Stimulated activated CD8-positive, alpha-beta memory T cell treated with anti-CD3 and anti-CD28 coated beads, Interleukin-4, amount 100 ng/mL, for 48 hours (primary cell): ENCODE data around the gene KLHDC4.
A peak's percentile ranks its signal among the peaks of the same experiment; 100 is the strongest.
"Not testable (repeated sequence)": the region's sequence is repeated elsewhere in the genome, so short reads cannot be mapped to it uniquely, and the experiment has no call there.

Experiments
- DNase-seq: peaks from one replicate; pipeline ENCODE4 v3.0.0-alpha.2; 2020

Gene KLHDC4

DNA sequence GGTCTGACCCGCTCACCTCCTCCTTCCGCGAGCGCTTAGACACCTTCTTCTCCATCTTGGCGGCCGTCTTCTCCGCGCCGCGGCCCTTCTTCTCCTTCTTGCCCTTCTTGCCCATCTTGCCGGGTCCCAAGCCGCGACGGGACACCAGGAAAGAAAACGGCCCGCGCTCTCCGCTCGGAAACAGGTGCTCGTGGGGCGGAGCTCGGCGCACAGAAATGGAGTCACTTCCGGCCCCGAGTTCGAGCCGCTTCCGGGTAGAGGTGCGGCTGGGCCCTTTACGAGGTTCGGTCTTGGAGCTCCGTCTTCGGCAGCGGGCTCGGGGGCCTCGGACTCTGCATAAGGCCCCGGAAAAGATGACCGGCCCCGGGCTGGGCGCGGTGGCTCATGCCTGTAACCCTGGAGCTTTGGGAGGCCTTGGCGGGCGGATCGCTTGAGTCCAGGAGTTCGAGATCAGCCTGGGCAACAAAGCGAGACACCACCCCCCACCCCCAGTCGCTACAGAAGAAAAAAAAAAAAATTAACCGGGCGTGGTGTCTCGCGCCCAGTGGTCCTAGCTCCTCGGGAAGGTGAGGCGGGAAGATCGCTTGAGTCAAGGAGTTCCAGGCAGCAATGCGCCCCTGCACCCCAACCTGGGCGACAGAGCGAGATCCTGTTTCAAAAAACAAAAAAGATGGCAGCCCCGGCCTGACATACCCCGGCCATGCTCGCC lies at the start of gene KLHDC4:
Gene KLHDC4 (minus strand): TSS at position 211 of the 709 bp plus-strand sequence. CDS start 96 bp downstream, at position 115.
- peak; percentile 94 for DNase-seq

DNA sequence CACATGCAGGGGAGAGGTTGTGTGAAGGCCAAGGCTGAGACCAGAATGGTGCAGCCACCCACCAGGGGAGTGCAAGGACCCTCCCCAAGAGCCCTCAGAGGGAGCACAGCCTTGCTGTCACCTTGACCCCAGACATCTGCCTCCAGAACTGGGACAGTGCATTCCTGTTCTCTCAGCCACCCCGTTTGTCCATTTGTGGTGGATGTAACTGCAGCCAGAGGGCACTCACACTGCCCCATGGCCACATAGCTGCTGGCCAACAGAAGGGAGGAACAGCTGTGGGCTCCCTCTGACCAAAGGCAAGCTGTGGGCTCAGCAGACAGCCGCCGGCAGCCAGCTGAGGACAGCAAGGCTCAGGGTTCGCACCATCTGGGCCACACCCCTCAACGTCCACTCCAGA lies 49.8 kb upstream of the KLHDC4 start:
- no peak for DNase-seq

DNA sequence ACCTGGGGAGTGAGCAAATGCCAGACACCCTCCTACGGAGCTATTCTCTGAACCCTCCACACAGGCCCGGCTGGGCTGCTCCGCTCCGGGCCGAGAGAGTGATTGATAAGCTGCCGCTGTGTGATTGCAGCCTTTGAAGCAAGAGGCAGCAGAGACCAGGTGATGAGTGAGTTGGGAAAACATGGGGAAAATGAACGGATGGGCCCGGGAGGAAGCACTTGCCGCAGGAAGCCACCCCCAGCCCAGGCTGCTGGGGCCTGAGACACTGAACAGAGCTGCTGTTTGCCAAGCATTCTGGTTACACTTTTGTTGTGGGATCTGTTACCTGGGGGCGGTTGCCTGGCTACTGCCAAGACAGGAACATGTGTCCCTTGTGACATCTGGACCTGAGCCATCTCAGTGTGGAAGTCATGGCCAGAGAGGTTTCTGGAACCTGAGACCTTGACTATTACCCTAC lies 46.4 kb upstream of the KLHDC4 start:
- DNase-seq = no peak

- not testable (repeated sequence) for DNase-seq
These were observed 45.7 kb upstream of the KLHDC4 start for GRCh38 chr16:87811454-87811853.

DNA sequence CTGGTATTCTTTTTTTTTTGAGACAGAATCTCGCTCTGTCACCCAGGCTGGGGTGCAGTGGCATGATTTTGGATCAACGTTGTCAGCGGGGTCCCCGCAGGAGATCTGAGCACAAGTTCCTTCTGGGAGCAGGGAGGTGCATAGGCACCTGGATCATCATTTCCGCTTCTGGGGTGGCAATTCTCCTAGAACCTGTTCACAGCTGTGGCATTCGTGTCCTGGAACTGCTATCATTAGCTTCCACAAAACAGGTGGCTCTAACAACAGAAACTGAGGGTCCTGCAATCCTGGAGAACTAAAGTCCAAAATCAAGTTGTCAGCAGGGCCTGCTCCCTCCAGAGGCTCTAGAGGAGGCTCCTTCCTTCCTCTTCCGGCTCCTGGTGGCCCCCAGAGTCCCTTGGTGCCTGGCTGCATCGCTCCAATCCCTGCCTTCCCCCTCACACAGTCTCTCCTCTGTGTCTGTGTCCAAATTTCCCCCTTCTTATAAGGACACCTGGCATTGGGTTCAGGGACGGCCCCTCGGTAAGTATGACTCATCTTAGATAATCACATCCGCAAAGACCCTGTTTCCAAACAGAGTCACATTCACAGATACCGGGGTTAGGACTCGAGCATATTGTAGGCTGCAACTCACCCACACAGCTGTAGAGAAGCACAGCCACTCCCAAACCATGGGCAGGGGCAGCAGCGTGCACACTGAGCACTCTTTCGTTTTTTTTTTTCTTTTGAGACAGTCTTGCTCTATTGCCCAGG lies 43.5 kb upstream of the KLHDC4 start:
- no peak for DNase-seq

- DNase-seq = no peak
These were observed 42.3 kb upstream of the KLHDC4 start for GRCh38 chr16:87808108-87808507.

GRCh38 chr16:87806641-87807546 lies 41.1 kb upstream of the KLHDC4 start:
- peak; percentile 73 for DNase-seq

DNA sequence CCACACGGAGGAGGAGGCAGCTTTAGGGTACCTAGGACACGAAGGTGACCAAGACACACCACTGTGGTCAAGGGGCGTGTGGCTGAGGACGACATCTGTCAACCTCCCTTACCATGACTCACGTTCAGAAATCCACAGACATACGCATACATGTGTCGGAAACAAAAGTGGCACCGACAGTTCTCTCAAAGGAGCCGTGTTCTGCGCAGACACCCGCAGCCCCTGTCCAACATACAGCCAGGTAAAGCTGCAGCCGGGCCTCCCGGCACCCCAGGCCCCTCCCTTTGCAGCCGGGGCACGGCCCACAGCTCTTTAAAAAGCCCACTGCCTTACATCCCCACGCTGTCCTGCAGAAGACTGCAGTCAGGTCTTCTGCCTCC lies 40.5 kb upstream of the KLHDC4 start:
- DNase-seq = peak; percentile 59

GRCh38 chr16:87803385-87803784 lies 37.6 kb upstream of the KLHDC4 start:
- no peak for DNase-seq

DNA sequence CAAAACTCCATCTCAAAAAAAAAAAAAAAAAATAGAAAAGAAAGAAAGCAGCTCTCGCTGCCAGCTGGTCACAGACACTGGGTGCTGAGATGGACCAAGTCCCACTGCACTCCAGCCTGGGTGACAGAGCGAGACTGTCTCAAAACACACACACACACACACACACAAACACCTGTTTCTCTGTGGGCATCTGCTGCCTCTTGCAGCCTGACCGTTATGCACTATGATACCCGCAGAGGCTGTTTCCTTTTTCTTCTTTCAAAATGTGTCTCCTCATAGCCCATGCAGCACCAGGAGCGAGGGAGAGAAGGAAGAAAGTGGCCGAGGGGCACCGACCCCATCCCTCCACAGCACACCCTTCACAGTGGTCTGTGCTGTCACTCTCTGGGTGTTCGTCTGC lies 36.9 kb upstream of the KLHDC4 start:
- no peak for DNase-seq

- DNase-seq = no peak
These were observed 36.0 kb upstream of the KLHDC4 start for GRCh38 chr16:87801679-87802259.

DNA sequence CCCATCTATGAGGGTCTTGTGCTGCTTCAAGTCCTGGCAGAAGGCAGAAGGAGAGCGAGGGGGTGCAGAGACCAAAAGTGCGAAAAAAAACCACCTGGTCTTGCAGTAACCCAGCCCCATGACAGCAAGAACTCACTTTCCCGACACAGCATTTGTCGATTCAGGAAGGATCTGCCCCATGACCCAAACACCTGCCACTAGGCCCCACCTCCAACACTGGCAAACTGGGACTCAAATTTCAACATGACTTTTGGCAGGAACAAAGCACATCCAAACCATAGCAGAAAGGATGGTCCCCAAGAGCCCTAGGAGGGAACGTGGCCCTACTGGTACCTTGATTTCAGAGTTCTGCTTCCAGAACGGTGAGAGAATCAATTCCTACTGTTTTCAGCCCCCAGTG lies 34.7 kb upstream of the KLHDC4 start:
- DNase-seq = no peak

GRCh38 chr16:87795336-87795735 lies 29.6 kb upstream of the KLHDC4 start:
- DNase-seq = no peak

DNA sequence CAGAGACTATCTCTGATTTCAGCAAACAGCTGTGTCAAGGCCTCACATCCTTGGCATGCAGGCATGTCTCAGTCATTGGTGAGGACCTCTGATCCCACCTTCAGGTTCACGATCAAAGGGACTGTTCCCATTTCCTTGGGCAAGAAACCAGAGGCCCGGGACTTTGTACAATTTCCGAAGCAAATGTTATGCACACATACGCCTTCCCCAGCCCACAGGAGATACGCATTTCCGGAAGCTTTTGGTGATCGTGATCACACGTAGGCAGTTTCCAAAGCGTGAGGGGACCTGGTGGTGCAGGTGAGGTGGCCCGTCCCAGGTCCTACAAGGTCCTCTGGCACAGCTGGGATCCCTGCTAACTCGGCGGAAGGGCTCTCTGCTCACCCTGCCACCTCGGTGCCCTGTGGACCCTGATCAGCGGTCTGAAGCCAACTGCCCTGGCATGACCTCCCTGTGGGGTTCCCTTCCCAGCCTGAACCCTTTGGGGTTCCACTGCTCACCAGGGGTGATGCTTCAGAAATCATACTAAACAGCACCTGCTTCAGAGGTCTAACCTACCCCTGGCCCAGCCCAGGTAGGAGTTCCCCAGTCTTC lies 28.8 kb upstream of the KLHDC4 start:
- DNase-seq = no peak

GRCh38 chr16:87792205-87792565 lies 26.4 kb upstream of the KLHDC4 start:
- no peak for DNase-seq

DNA sequence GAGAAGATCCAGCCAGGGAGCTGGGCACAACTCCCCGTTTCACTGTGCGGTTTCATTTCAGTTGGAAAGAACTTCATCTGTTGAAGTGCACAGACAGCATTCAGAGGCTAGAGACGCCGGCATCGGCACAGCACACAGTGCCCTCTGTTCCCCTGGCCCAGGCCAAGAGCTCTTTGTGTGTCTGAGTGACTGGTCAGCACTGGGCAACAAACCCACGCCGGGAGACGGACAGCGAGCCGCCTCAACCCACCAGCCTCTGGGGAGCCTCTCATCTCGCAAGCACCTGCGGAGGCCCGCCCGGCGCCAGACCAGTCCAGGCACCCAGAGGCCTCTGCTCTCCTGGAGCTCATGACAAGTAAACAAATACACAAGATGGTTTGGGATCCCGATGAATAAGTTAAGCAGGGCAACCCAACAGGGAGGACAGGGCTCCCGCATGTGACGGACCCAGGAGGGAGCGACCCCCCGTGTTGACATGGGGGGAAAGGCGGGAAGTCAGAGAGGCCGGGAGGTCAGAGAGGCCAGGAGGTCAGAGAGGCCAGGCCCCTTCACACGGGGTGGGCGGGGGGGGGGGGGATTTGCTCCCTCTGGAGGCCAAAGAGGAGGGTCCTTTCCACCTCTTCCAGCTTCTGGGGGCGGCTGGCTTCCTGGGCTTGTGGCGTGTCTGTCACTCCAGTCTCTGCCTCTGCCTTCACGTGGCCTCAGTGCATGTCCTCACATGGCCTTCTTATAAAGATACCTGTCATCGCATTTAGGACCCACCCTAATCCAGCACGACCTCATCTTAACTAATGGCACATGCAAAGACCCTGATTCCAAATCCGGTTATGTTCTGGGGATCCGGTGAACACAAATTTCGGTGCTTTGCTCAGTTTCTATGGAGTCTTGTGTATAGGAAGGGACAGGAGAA lies 25.8 kb upstream of the KLHDC4 start:
- DNase-seq = no peak

DNA sequence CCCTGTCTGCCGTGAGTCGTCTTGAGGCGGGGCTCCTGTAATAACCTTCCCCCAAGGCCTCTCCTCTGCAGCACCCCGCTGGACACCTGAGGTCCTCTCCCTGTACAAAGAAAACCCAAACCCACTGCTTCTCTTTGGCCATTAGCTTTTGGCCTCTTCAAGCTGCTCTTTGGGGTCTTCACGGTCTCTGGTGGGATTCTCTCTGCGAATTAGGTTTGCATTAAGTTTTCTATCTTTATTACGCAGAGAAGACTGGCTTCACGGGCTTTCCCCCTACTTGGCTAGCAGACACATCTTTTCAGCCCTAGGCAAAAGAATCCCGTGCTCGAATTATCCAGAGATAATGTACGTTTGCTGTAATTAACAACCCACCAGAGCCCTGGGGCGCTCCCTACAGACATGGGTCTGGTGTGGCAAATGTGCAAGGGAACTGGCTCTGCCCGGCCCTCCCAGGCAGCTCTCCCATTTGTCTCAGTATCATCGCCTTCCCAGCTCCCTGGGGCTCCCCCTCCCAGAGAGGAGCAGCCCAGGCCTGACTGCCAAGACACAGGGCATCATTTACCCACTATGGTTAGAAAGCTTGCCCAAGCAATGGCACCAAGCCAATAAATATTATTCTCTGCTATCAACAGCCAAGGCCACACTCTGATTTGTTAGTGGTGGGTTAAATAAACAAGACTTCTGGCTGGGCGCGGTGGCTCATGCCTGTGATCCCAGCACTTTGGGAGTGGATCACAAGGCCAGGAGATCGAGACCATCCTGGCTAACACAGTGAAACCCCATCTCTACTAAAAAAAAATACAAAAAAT lies 24.7 kb upstream of the KLHDC4 start:
- DNase-seq = no peak

DNA sequence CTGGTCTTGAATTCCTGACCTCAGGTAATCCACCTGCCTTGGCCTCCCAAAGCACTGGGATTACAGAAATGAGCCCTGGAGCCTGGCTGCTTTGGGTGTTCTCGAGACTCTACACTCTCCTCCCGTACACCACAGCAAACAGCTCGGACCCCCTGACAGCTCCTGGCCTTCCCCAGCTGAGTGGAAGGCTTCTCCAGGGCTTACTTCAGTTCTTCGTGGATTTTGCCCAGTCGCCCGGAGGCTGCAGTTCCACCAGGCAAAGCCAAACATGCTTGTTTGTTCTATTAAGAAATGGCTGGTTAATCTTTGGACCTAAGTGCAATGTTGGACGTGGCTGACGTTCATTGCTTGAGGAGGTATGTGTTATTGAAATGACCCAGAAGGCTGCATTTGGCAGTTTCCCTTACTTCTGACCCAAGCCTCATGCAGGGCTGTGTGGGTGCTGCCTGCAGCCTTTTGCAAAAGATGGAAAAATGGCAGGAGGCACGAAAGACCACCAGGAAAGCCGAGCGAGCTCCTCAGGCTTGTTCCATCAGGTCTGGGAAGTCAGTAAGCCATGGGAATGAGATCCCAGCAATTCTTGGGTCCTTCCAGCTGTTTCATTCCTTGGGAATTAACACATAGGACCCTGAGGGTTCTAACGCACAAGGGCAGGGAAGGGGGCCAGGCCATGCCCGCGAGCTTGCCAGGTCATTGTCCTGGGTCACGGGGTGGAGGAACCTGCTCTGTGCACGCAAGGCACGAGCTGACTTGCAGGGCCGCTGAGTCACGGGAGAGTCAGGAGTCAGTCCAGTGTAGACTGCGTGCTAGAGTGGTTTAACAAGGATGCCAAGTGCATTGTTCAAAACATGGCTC lies 23.9 kb upstream of the KLHDC4 start:
- no peak for DNase-seq

GRCh38 chr16:87788730-87789436 lies 23.1 kb upstream of the KLHDC4 start:
- DNase-seq = not testable (repeated sequence)
